Immature natural killer cell (primary cell): ENCODE results near the gene ANKRD52. TPM values are rescaled to one million over a fixed set of nuclear protein-coding genes. Genes with fewer than 3 reads are reported as not detected.
"Not testable (repeated sequence)": the region's sequence is repeated elsewhere in the genome, so short reads cannot be mapped to it uniquely, and the experiment has no call there.

Experiments
- DNase-seq, 3 donors: peaks; one replicate each; pipeline ENCODE4 v3.0.0; 2022; ENCODE audit warnings: mixed read lengths in 1 of 3
- H3K27ac Mint-ChIP-seq, 6 donors: one replicate each; pipeline ENCODE4 v1.8.0; 2020; ENCODE audit warnings: mixed read lengths in 6 of 6, mild to moderate bottlenecking in 5 of 6, inconsistent platforms in 4 of 6, moderate library complexity in 3 of 6
- H3K27me3 Mint-ChIP-seq, 3 donors: one replicate each; pipeline ENCODE4 v1.8.0; 2020 to 2021; ENCODE audit warnings: low read depth in 3 of 3, mild to moderate bottlenecking in 3 of 3, mixed read lengths in 3 of 3, moderate library complexity in 3 of 3, inconsistent platforms in 1 of 3
- H3K36me3 Mint-ChIP-seq, 3 donors: one replicate each; pipeline ENCODE4 v1.8.0; 2020; ENCODE audit warnings: mixed read lengths in 3 of 3, inconsistent platforms in 2 of 3, mild to moderate bottlenecking in 2 of 3
- H3K4me1 Mint-ChIP-seq, 2 donors: one replicate each; pipeline ENCODE4 v1.8.0; 2020; ENCODE audit warnings: inconsistent platforms in 2 of 2, mild to moderate bottlenecking in 2 of 2, mixed read lengths in 2 of 2, moderate library complexity in 1 of 2
- H3K4me3 Mint-ChIP-seq, 5 donors: one replicate each; pipeline ENCODE4 v1.8.0; 2020; ENCODE audit warnings: mild to moderate bottlenecking in 5 of 5, mixed read lengths in 5 of 5, inconsistent platforms in 3 of 5, moderate library complexity in 3 of 5
- H3K9me3 Mint-ChIP-seq, 6 donors: one replicate each; pipeline ENCODE4 v1.8.0; 2020; ENCODE audit warnings: mild to moderate bottlenecking in 6 of 6, mixed read lengths in 6 of 6, inconsistent platforms in 4 of 6, moderate library complexity in 3 of 6
- polyA plus RNA-seq, 3 donors: library from polyadenylated mRNA; unstranded; fragments of 300-500 nt; fragmentation: Illumina TruSeq; gene quantifications; one replicate each; pipeline ENCODE4 v1.2.3, GENCODE V29; 2021

Gene ANKRD52
- polyA plus RNA-seq, 3 donors from 2014 or later = 3.2 to 23.3 (median 3.7) TPM

GRCh38 chr12:56288705-56289387 is 30.7 kb upstream of the ANKRD52 start:
- peaks cover 0 to 3% (median 2%) of the 10 kb centered on the region in 3 donors for H3K27me3 Mint-ChIP-seq
- peaks cover 13 to 31% of the 10 kb centered on the region in 2 donors for H3K4me1 Mint-ChIP-seq
- H3K27ac Mint-ChIP-seq = peak overlapping the region in 1 of 6 donors; percentile 29
- H3K36me3 Mint-ChIP-seq = peaks cover 4 to 21% (median 5%) of the 10 kb centered on the region in 3 donors
- no peaks in the 10 kb centered on the region for H3K9me3 Mint-ChIP-seq
- DNase-seq = no peak
- H3K4me3 Mint-ChIP-seq = no peak overlapping the region

GRCh38 chr12:56286044-56286830 is 28.1 kb upstream of the ANKRD52 start:
- Mint-ChIP-seq H3K27ac (peak overlapping the region in 1 of 6 donors; percentile 30), H3K4me3 (no peak overlapping the region), H3K36me3 (peaks cover 14 to 32% (median 14%) of the 10 kb centered on the region in 3 donors), H3K9me3 (no peaks in the 10 kb centered on the region), H3K27me3 (peaks cover 2 to 5% (median 3%) of the 10 kb centered on the region in 3 donors), H3K4me1 (peaks cover 6 to 16% of the 10 kb centered on the region in 2 donors)
- no peak for DNase-seq

DNA sequence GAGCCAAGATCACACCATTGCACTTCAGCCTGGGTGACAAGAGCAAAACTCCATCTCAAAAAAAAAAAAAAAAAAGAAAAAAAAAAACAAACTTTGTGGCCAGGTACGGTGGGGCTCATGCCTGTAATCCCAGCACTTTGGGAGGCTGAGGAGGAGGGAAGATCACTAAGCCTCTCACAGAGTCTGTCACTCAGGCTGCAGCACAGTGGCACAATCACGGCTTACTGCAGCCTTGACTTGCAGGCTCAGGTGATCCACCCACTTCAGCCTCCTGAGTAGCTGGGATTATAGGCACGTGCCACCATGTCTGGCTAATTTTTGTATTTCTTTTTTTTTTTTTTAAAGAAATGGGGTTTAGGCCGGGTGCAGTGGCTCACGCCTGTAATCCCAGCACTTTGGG is 26.1 kb upstream of the ANKRD52 start:
- peaks cover 14 to 31% (median 19%) of the 10 kb centered on the region in 3 donors for H3K36me3 Mint-ChIP-seq
- not testable (repeated sequence) for H3K27me3 Mint-ChIP-seq, DNase-seq, H3K9me3 Mint-ChIP-seq, H3K27ac Mint-ChIP-seq, H3K4me1 Mint-ChIP-seq, H3K4me3 Mint-ChIP-seq

GRCh38 chr12:56282579-56282978 is 24.4 kb upstream of the ANKRD52 start:
- no peak for DNase-seq
- H3K4me1 Mint-ChIP-seq = peaks cover 4 to 7% of the 10 kb centered on the region in 2 donors
- peaks cover 0 to 4% (median 2%) of the 10 kb centered on the region in 3 donors for H3K27me3 Mint-ChIP-seq
- no peak overlapping the region for H3K4me3 Mint-ChIP-seq
- no peaks in the 10 kb centered on the region for H3K9me3 Mint-ChIP-seq
- peak overlapping the region in 1 of 6 donors; percentile 3 for H3K27ac Mint-ChIP-seq
- H3K36me3 Mint-ChIP-seq = peaks cover 17 to 35% (median 23%) of the 10 kb centered on the region in 3 donors

DNA sequence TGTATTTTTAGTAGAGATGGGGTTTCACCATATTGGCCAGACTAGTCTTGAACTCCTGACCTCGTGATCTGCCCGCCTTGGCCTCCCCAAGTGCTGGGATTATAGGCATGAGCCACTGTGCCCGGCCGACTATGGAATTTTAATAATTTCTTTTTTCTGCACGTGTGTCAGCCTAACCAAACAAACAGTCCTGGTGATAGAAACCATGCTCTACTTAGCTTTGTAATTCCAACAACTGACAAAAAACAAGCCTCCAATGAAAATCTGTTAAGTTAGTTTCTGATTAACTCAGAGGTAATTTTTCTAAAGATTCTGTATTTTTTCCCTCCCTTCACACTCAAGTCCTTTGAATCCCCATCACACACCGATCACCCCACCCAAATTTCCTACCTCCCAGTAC is 23.8 kb upstream of the ANKRD52 start:
- peak overlapping the region in 2 of 6 donors; percentile 3 to 49 for H3K27ac Mint-ChIP-seq
- no peaks in the 10 kb centered on the region for H3K9me3 Mint-ChIP-seq
- peaks cover 0 to 4% (median 2%) of the 10 kb centered on the region in 3 donors for H3K27me3 Mint-ChIP-seq
- peaks cover 17 to 35% (median 23%) of the 10 kb centered on the region in 3 donors for H3K36me3 Mint-ChIP-seq
- DNase-seq = no peak
- peaks cover 4 to 6% of the 10 kb centered on the region in 2 donors for H3K4me1 Mint-ChIP-seq
- H3K4me3 Mint-ChIP-seq = no peak overlapping the region

DNA sequence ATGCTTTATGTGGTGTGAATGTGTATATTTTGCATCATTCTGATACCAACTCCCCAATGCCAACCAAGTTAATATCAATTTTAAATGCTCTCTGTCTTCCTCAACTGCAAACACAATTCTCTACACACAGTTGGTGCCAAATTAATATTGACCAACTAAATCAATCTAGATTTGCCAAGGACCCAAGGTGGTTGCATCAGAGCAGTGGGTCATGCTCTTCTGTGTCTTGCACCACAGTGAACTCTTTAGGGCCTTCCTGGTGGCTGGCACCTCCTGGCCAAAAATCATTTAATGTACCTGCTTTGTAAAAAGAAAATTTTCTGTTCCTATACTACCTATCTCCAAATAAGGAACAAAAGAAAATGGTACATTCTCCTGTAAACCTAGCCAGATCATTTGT is 22.7 kb upstream of the ANKRD52 start:
- no peak for DNase-seq
- H3K9me3 Mint-ChIP-seq = no peaks in the 10 kb centered on the region

GRCh38 chr12:56278905-56279304 is 20.7 kb upstream of the ANKRD52 start:
- no peaks in the 10 kb centered on the region for H3K9me3 Mint-ChIP-seq
- H3K27me3 Mint-ChIP-seq = peaks cover 0 to 4% (median 2%) of the 10 kb centered on the region in 3 donors
- peaks cover 26 to 41% (median 29%) of the 10 kb centered on the region in 3 donors for H3K36me3 Mint-ChIP-seq
- H3K4me3 Mint-ChIP-seq = no peak overlapping the region
- H3K27ac Mint-ChIP-seq = no peak overlapping the region
- H3K4me1 Mint-ChIP-seq = no peaks in the 10 kb centered on the region
- no peak for DNase-seq

More for the DNA sequence above, 22.7 kb upstream of the ANKRD52 start:
- H3K27ac Mint-ChIP-seq = peak overlapping the region in 3 of 6 donors; percentile 18 to 65 (median 61)
- no peak overlapping the region for H3K4me3 Mint-ChIP-seq
- peaks cover 22 to 37% (median 26%) of the 10 kb centered on the region in 3 donors for H3K36me3 Mint-ChIP-seq
- H3K4me1 Mint-ChIP-seq = no peaks in the 10 kb centered on the region
- H3K27me3 Mint-ChIP-seq = peaks cover 0 to 4% (median 2%) of the 10 kb centered on the region in 3 donors

DNA sequence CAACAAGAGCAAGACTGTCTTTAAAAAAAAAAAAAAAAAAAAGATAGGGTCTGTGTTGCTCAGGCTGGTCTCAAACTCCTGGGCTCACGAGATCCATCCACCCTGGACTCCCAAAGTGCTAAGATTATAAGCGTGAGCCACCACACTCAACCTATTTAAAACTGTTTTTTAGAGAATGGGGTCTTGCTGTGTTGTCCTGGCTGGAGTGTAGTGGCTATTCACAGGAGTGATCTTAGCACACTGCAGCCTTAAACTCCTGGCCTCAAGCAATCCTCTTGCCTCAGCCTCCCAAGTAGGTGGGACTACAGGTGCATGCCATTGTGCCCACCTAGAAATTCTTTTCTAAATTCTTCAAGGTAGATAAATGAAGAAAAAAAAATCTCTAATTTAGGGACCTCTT is 16.1 kb upstream of the ANKRD52 start:
- no peaks in the 10 kb centered on the region for H3K9me3 Mint-ChIP-seq
- DNase-seq = no peak
- H3K36me3 Mint-ChIP-seq = peaks cover 17 to 41% (median 20%) of the 10 kb centered on the region in 3 donors
- no peaks in the 10 kb centered on the region for H3K27me3 Mint-ChIP-seq
- H3K4me1 Mint-ChIP-seq = no peaks in the 10 kb centered on the region
- no peak overlapping the region for H3K4me3 Mint-ChIP-seq
- no peak overlapping the region for H3K27ac Mint-ChIP-seq

DNA sequence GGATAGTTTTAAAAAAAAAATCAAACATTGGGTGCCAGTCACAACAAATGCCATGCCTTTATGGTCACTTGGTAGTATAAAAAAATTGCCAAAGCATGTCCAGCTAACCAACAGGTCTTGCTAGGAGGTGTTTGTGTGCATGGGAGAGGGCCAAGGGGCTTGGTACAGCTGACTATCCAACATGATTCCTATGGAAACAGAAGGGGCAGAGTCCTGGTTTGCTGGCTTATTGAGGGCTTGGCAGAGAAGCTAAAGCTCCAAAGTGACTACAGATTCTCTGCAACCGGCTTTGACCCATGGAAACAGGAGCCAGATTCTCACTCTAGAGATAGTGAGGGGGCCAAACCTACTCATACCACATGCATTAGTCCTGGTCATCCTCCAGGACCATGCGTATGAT is 14.3 kb upstream of the ANKRD52 start:
- H3K4me1 Mint-ChIP-seq, H3K27me3 Mint-ChIP-seq, H3K9me3 Mint-ChIP-seq, DNase-seq, H3K4me3 Mint-ChIP-seq: not testable (repeated sequence)
- H3K36me3 Mint-ChIP-seq = peaks cover 14 to 36% (median 18%) of the 10 kb centered on the region in 3 donors
- H3K27ac Mint-ChIP-seq = peak overlapping the region in 1 of 6 donors; percentile 24

DNA sequence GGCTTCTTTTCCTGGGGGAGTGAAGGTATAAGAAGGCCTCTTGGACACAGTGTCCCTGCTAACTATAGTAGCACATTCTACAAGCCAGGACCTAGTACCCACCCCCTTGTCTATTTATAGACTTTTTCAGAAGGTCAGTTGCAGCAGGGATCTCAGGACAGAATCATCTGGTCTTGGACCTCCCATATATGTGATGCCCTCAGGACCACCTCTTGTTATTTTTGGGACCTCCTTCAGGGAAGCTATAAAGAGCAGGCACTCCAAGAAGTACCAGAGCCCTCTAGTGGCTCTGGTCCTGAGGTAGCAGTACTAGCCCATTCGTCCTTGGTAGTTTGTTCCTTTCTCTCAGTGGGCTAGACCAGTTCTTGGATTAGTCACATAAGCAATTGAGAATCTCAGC is 12.8 kb upstream of the ANKRD52 start:
- DNase-seq = no peak
- peaks cover 17 to 20% of the 10 kb centered on the region in 2 donors for H3K4me1 Mint-ChIP-seq
- H3K27ac Mint-ChIP-seq = peak overlapping the region in 3 of 6 donors; percentile 10 to 76 (median 25)
- H3K9me3 Mint-ChIP-seq = no peaks in the 10 kb centered on the region
- no peak overlapping the region for H3K4me3 Mint-ChIP-seq
- peaks cover 0 to 7% (median 6%) of the 10 kb centered on the region in 3 donors for H3K27me3 Mint-ChIP-seq
- peaks cover 11 to 34% (median 16%) of the 10 kb centered on the region in 3 donors for H3K36me3 Mint-ChIP-seq

DNA sequence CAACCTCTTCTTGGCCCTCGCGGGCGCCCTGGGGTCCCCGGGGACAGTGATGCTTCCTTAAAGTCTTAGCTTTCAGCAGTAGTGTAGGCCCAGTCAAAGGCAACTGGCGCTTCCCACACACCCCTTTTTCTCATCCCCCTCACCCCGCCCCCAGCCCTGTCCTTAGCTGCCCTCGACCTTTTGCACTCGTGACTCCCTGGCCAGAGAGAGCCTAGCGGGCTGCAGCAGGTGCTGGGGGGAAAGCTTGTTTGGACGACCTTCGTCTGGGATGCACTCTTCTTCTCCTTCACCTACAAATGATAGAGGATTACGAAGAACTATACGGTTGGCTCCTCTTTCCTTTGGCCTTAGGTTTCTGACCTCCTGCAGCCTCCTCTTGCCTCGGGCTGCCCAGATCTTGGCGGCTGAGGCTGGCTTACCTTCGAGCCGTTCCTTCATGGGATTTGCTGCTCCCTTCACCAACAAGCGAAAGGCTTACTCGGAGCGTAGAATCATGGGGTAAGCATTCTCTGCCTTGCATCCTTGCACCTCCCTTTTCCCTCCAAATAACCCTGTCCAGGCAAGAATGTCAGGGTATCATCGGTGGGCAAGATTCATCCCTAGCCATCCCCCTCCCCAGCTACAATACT is 9.4 kb upstream of the ANKRD52 start:
- peaks cover 19 to 20% of the 10 kb centered on the region in 2 donors for H3K4me1 Mint-ChIP-seq
- H3K4me3 Mint-ChIP-seq = peak overlapping the region; percentile 91 to 98 (median 97)
- peak overlapping the region; percentile 82 to 94 (median 89) for H3K27ac Mint-ChIP-seq
- H3K36me3 Mint-ChIP-seq = peaks cover 0 to 12% (median 4%) of the 10 kb centered on the region in 3 donors
- H3K27me3 Mint-ChIP-seq = peaks cover 0 to 7% (median 6%) of the 10 kb centered on the region in 3 donors
- no peak for DNase-seq
- H3K9me3 Mint-ChIP-seq = no peaks in the 10 kb centered on the region

DNA sequence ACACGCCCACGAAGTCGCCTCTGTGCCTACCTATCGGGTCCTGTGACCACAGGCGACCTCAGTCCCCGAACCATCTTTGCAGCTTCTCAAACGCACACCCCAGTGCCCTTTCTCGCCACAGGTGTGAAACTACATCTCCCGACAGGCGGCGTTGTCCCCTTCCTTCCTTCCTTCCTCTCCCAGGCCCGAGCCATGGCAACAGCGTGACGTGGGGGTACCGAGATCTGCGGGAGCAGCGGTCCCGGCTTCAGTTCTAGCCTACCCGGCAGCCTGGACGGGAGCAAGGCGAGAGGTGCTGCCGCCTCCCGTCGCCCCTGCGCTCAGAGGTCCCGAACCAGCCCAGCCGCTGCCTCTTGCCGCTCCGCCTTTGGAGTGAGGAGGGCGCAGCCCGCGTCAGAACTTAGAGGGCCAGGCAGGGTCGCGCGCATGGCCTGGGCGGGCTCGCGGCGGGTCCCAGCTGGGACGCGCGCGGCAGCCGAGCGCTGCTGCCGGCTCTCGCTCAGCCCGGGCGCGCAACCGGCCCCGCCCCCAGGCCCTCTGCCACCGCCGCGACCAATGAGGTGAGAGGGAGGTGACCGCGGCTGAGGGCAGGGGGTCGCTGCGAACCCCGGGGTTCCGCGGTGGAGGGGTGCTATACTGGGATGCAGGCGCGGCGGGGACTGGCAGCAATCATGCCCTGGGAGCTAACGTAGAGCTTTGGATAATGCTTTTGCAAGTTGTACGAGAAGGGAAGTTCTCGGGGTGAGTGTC is 8.7 kb upstream of the ANKRD52 start, which contains the start of gene COQ10A:
Gene COQ10A, plus strand, starts transcription at position 250 of the 750 bp plus-strand sequence. Its CDS starts 177 bp downstream, at position 427.
- peaks cover 0 to 7% (median 6%) of the 10 kb centered on the region in 3 donors for H3K27me3 Mint-ChIP-seq
- no peaks in the 10 kb centered on the region for H3K9me3 Mint-ChIP-seq
- H3K4me3 Mint-ChIP-seq = peak within 1 kb of the TSS; percentile 91 to 98 (median 97)
- peak within 1 kb of the TSS; percentile 91 to 98 (median 95) for H3K27ac Mint-ChIP-seq
- DNase-seq = peak; percentile 88 to 89 (median 88)
- H3K36me3 Mint-ChIP-seq = peaks cover 0 to 9% (median 4%) of the 10 kb centered on the region in 3 donors
- H3K4me1 Mint-ChIP-seq = peaks cover 19 to 20% of the 10 kb centered on the region in 2 donors
